H1 (cell line): Measurements from ENCODE around the gene TP73. TPM values are rescaled to one million over a fixed set of nuclear protein-coding genes. Genes with fewer than 3 reads are reported as not detected.
A peak's percentile ranks its signal among the peaks of the same experiment; 100 is the strongest.

ENCODE experiments used
- PHF8 ChIP-seq: fragments of 200-600 bp; sonication (generic); conservative IDR thresholded peaks from 2 replicates; pipeline ENCODE4 v1.7.1; 2012; ENCODE audit warnings: low read depth, mild to moderate bottlenecking, inconsistent platforms, low read length, moderate library complexity
- POLR2A ChIP-seq, 2 experiments: IDR thresholded peaks; 1 replicate in 1 of 2; 2 replicates in 1 of 2; pipeline ENCODE4 v1.6.1; 2011; ENCODE audit warnings: low read depth in 2 of 2, low read length in 2 of 2, mild to moderate bottlenecking in 2 of 2; ENCODE audit errors: control extremely low read depth in 1 of 2
- RBBP5 ChIP-seq: IDR thresholded peaks from 2 replicates; pipeline ENCODE4 v1.7.1; 2012; ENCODE audit warnings: low read depth, mild to moderate bottlenecking, inconsistent platforms, low read length, moderate library complexity, borderline replicate concordance
- RNF2 ChIP-seq: fragments of 200-900, 300-1000 bp; sonication (generic); IDR thresholded peaks from 2 replicates; pipeline ENCODE4 v1.7.1; 2016; ENCODE audit warnings: borderline replicate concordance, low read depth, mild to moderate bottlenecking, antibody characterized with exemption, low read length; ENCODE audit not compliant: poor library complexity, severe bottlenecking; ENCODE audit errors: missing control alignments
- SAP30 ChIP-seq: fragments of 300-600 bp; sonication (generic); IDR thresholded peaks from 2 replicates; pipeline ENCODE4 v1.7.1; 2012; ENCODE audit warnings: low read length, moderate library complexity, mild to moderate bottlenecking, inconsistent platforms; ENCODE audit not compliant: insufficient read depth, insufficient replicate concordance
- SIX5 ChIP-seq: IDR thresholded peaks from 2 replicates; pipeline ENCODE4 v1.6.1; 2011; ENCODE audit warnings: mild to moderate bottlenecking, low read depth, low read length
- SUZ12 ChIP-seq: fragments of 200-600 bp; sonication (generic); IDR thresholded peaks from 2 replicates; pipeline ENCODE4 v1.6.1; 2012; ENCODE audit warnings: mild to moderate bottlenecking, inconsistent platforms, low read length, moderate library complexity, mixed read lengths
- TAF7 ChIP-seq: optimal IDR thresholded peaks from 2 replicates; pipeline ENCODE3; 2011; ENCODE audit warnings: low read depth, mild to moderate bottlenecking, inconsistent platforms, low read length, moderate library complexity, borderline replicate concordance
- YY1 ChIP-seq: IDR thresholded peaks from 2 replicates; pipeline ENCODE4 v1.6.1; 2011; ENCODE audit warnings: low read depth, mild to moderate bottlenecking, low read length
- polyA plus RNA-seq, 7 experiments: library from polyadenylated mRNA; depleted of rRNA in 3 of 7; stranded (reverse) in 5 of 7; unstranded in 2 of 7; fragments of >200 nt in 5 of 7; fragments of 200-250 nt in 2 of 7; gene quantifications; 1 replicate in 5 of 7; 2 replicates in 1 of 7; 4 replicates in 1 of 7; pipeline versions ENCODE4 v1.2.1 to v1.2.3, GENCODE V29; 2011 to 2013; ENCODE audit warnings: missing spikeins in 2 of 7, mixed read lengths in 2 of 7
- total RNA-seq: library from RNA; stranded (reverse); fragmentation: NEBNext Ultra II Directional; extraction: Animal tissue kit (Norgen Biotek cat#: 25700); gene quantifications from 2 replicates; pipeline ENCODE4 v1.2.1, GENCODE V29; 2021

The TP73 gene
- total and polyA plus RNA-seq, 2 of the 8 experiments (the other 6 are each of a cell fraction or from before 2014, with no cell fraction given): 2.6 to 3.1 TPM

GRCh38 chr1:3746830-3747521 lies 94.7 kb downstream of the TP73 start (continued):
- TF ChIP-seq RNF2: no peak
- peak; percentile 37 for TF ChIP-seq TAF7
- TF ChIP-seq RBBP5: peak; percentile 38; the same call in 1 of the 2 replicates
- peak; percentile 79 for TF ChIP-seq PHF8
- TF ChIP-seq POLR2A (IDR thresholded peaks at IDR 0.05; ENCODE audit: control extremely low read depth in 1 of 2, low read depth in 2 of 2, low read length in 2 of 2): peak in 1 of 2 experiments; percentile 65; a peak in 1 of 3 replicates
- TF ChIP-seq SIX5: no peak
- no peak for TF ChIP-seq SAP30
- TF ChIP-seq SUZ12: no peak
- no peak for TF ChIP-seq YY1
